HG03196 (cell line): ENCODE data around the gene PI16.

Experiments used
- ATAC-seq: cut with Tn5 transposase; IDR thresholded peaks from one replicate; pipeline ENCODE4 v1.9.1; 2021; ENCODE audit not compliant: unreplicated experiment

Gene PI16

GRCh38 chr6:36956446-36956820, 1.9 kb downstream of the PI16 start:
- no peak for ATAC-seq

GRCh38 chr6:36957773-36958271, 3.3 kb downstream of the PI16 start:
- no peak for ATAC-seq

GRCh38 chr6:36958775-36959554, 4.4 kb downstream of the PI16 start:
- no peak for ATAC-seq

GRCh38 chr6:36959555-36960250, 5.2 kb downstream of the PI16 start:
- no peak for ATAC-seq

- no peak for ATAC-seq
Measured at GRCh38 chr6:36961441-36962435, 7.2 kb downstream of the PI16 start.

- no peak for ATAC-seq
Measured at GRCh38 chr6:36962874-36963273, 8.3 kb downstream of the PI16 start.

GRCh38 chr6:36963451-36964290, 9.1 kb downstream of the PI16 start:
- no peak for ATAC-seq

- ATAC-seq, result no peak
Measured at GRCh38 chr6:36964349-36964748, 9.8 kb downstream of the PI16 start.

GRCh38 chr6:36964908-36965307, 10.4 kb downstream of the PI16 start:
- ATAC-seq, result no peak

GRCh38 chr6:36967301-36967700, 12.8 kb downstream of the PI16 start:
- no peak for ATAC-seq

- no peak for ATAC-seq
Measured at GRCh38 chr6:36967757-36968156, 13.2 kb downstream of the PI16 start.

GRCh38 chr6:36968266-36968977, 13.9 kb downstream of the PI16 start:
- no peak for ATAC-seq

- no peak for ATAC-seq
Measured at GRCh38 chr6:36969240-36969691, 14.7 kb downstream of the PI16 start.

- no peak for ATAC-seq
Measured at GRCh38 chr6:36969988-36970891, 15.7 kb downstream of the PI16 start.

GRCh38 chr6:36970892-36971842, 16.6 kb downstream of the PI16 start:
- ATAC-seq, result no peak

- no peak for ATAC-seq
Measured at GRCh38 chr6:36971921-36972673, 17.6 kb downstream of the PI16 start.

GRCh38 chr6:36973190-36973589, 18.7 kb downstream of the PI16 start:
- no peak for ATAC-seq
